ENCODE measurements around the gene BRMS1. TPM values are rescaled to one million over a fixed set of nuclear protein-coding genes. Genes with fewer than 3 reads are reported as not detected.
A peak's percentile ranks its signal among the peaks of the same experiment; 100 is the strongest.

BRMS1 gene
- total RNA-seq (2013; cell fraction: nucleolus; rRNA removed) = 11.8 and 18.2 TPM in 2 replicates
- total RNA-seq (2014; rRNA removed) = 63.5 and 64.0 TPM in 2 replicates
- total RNA-seq (2014; rRNA removed; fragmentation: Illumina TruSeq; extraction: Trizol) = 38.7 and 42.4 TPM in 2 replicates
- 49.6 and 54.7 TPM in 2 replicates for total RNA-seq (2021)
- 15.4 TPM for polyA plus RNA-seq (2011; ENCODE audit: low read depth)
- 28.9 and 33.7 TPM in 2 replicates for polyA plus RNA-seq (2011; rRNA removed)
- 40.1 and 54.9 TPM in 2 replicates for polyA plus RNA-seq (2011; cell fraction: cytosol; rRNA removed)
- 36.8 and 47.4 TPM in 2 replicates for polyA plus RNA-seq (2011; cell fraction: nucleus; rRNA removed)
- 25.6 and 30.1 TPM in 2 replicates for polyA plus RNA-seq (2012)
- polyA plus RNA-seq (2014; fragmentation: Illumina TruSeq; extraction: Trizol) = 11.6 and 29.1 TPM in 2 replicates
- 1 to 10 TPM; 2.1 to 8.6 TPM for polyA plus RNA-seq (2014; fragmentation: Nextera tagmentation; extraction: Ambion mirVana)
- 58.6 and 59.9 TPM in 2 replicates for polyA plus RNA-seq (2014; rRNA removed)
- 10 to 100 TPM; 82.5 to 85.3 TPM for polyA plus RNA-seq (2016; fragmentation: Nextera tagmentation; extraction: Ambion mirVana)
- polyA minus RNA-seq (2011; rRNA and poly(A)+ RNA removed) = 7.2 and 16.5 TPM in 2 replicates
- 9.7 and 9.9 TPM in 2 replicates for polyA minus RNA-seq (2011; cell fraction: cytosol; rRNA and poly(A)+ RNA removed)
- polyA minus RNA-seq (2011; cell fraction: nucleus; rRNA and poly(A)+ RNA removed) = 6.6 and 12.2 TPM in 2 replicates
- Bru-seq, nascent RNA = percentile 77 among the genes with signal in this experiment
- BruChase-seq, experiment 1, labeled RNA remaining after a 6-hour chase = percentile 74 among the genes with signal in this experiment
- percentile 72 among the genes with signal in this experiment for BruChase-seq, experiment 2, labeled RNA remaining after a 2-hour chase
- long read RNA-seq, experiment 1, transcript BRMS1-201 (10 exons, 1,445 nt) = major isoform, 74 of 88 reads
- long read RNA-seq, experiment 1, partial matches to known transcripts = 3 of 88 reads
- long read RNA-seq, experiment 1, other reads (novel, unspliced or antisense) = 7 of 88 reads
- long read RNA-seq, experiment 2, transcript BRMS1-202 (10 exons, 1,363 nt) = minor isoform, 6 of 73 reads
- long read RNA-seq, experiment 2, transcript BRMS1-201 (10 exons, 1,445 nt) = major isoform, 62 of 73 reads
- long read RNA-seq, experiment 2, partial matches to known transcripts = 1 of 73 reads
- long read RNA-seq, experiment 2, other reads (novel, unspliced or antisense) = 4 of 73 reads

GRCh38 chr11:66344550-66345315 is at the start of gene BRMS1:
Gene BRMS1, minus strand, starts transcription at chr11:66345104. Its CDS starts 2,870 bp downstream, at chr11:66342234.
- BruUV-seq (replicated peaks) = no TSS peak
- peak; percentile 79 for DNase-seq (ENCODE audit: low read depth, low spot score)
- RAD21 ChIA-PET (ENCODE audit: unreplicated experiment) = interaction anchor here (1.0 to 2.0 kb wide), 6 partner anchors 8 to 56 kb away, joined by 3 to 10 read pairs (median 4); partner anchors contain the start of genes RIN1, SLC29A2 and YIF1A
- WGBS (ENCODE audit: insufficient coverage, insufficient replicate concordance, low lambda C conversion rate, missing lambda C conversion rate) = 1% methylated on average over 59 of the region's 59 CpGs
- Histone ChIP-seq H2AFZ (ENCODE audit: control insufficient read depth, low read depth, low read length) (peak within 1 kb of the TSS; percentile 93), H3K4me2 (ENCODE audit: control insufficient read depth, insufficient read depth) (peak within 1 kb of the TSS; percentile 83), H3K4me3 (peak within 1 kb of the TSS; percentile 87), H3K4me1 (ENCODE audit: control insufficient read depth, insufficient read depth, low read length) (peaks cover 17% of the 10 kb centered on the region), H3K36me3 (ENCODE audit: control insufficient read depth in 2 of 2, insufficient read depth in 2 of 2, low read length in 1 of 2) (peaks cover 0 to 14% of the 10 kb centered on the region in 2 experiments; a peak in 2 of 4 replicates), H3K9ac (ENCODE audit: control insufficient read depth, insufficient read depth, low read length) (peak within 1 kb of the TSS; percentile 93), H4K20me1 (ENCODE audit: control insufficient read depth, insufficient read depth) (no peaks in the 10 kb centered on the region), H3K79me2 (ENCODE audit: control insufficient read depth, insufficient read depth, low read length) (peaks cover 17% of the 10 kb centered on the region), H3K27ac (ENCODE audit: control insufficient read depth, insufficient read depth) (peak within 1 kb of the TSS; percentile 57), H3K27me3 (replicated peaks in 1 of 2; ENCODE audit: control insufficient read depth in 2 of 2, insufficient read depth in 2 of 2, low read length in 1 of 2) (no peaks in the 10 kb centered on the region), H3K9me3 (replicated peaks; ENCODE audit: control insufficient read depth, insufficient read depth, low read length) (no peaks in the 10 kb centered on the region)
- SMC1A ChIA-PET (ENCODE audit: uncharacterized antibody, unreplicated experiment) = interaction anchor here (0.8 to 2.3 kb wide), 5 partner anchors 10 to 334 kb away, joined by 3 to 7 read pairs (median 5); partner anchors contain the start of genes MRPL11 and RBM4B
- CTCF ChIA-PET = interaction anchor here (0.5 to 7.4 kb wide), 11 partner anchors 8 to 591 kb away, joined by 3 to 44 read pairs (median 4); partner anchors contain the start of genes RIN1 and SLC29A2
- peak; percentile 87 for ATAC-seq
- intact Hi-C loops (cut with micrococcal nuclease; ENCODE audit: unreplicated experiment) = loop anchor here (2.0 kb wide), 1 partner anchor 32 kb away; no protein-coding TSS in a partner anchor
- POLR2A ChIA-PET = interaction anchor here (0.8 to 3.9 kb wide), 6 partner anchors 9 to 77 kb away, joined by 3 to 19 read pairs (median 6); partner anchors contain the start of genes RAB1B, RIN1, SLC29A2 and YIF1A
- in situ Hi-C loops (cut with MboI) = no loop called here
- peak; percentile 35 for FAIRE-seq
- peak; percentile 98 for TF ChIP-seq POLR2A (IDR thresholded peaks at IDR 0.05; ENCODE audit: low read depth, low read length)
- TF ChIP-seq, protein P1, sequence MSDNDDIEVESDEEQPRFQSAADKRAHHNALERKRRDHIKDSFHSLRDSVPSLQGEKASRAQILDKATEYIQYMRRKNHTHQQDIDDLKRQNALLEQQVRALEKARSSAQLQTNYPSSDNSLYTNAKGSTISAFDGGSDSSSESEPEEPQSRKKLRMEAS (IDR thresholded peaks at IDR 0.05; ENCODE audit: low read depth, low read length) = peak; percentile 64; the same call in 1 of the 2 replicates
- peak; percentile 88 for TF ChIP-seq RELB (IDR thresholded peaks at IDR 0.05; ENCODE audit: low read depth)
- TF ChIP-seq RFX5 (IDR thresholded peaks at IDR 0.05; ENCODE audit: low read depth, low read length) = peak; percentile 48; the same call in 1 of the 2 replicates
- TF ChIP-seq BCL11A (IDR thresholded peaks at IDR 0.05; ENCODE audit: low read depth, low read length) = no peak
- peak; percentile 37 for TF ChIP-seq RUNX3 (IDR thresholded peaks at IDR 0.05; ENCODE audit: low read length)
- TF ChIP-seq IRF3 (IDR thresholded peaks at IDR 0.05) = 0 out of 2 replicates have a peak, but pooled peaks have one; percentile 38
- TF ChIP-seq PKNOX1 (IDR thresholded peaks at IDR 0.05) = 0 out of 2 replicates have a peak, but pooled peaks have one; percentile 17
- peak; percentile 86 for TF ChIP-seq RELA (IDR thresholded peaks at IDR 0.05; ENCODE audit: borderline replicate concordance, partially characterized antibody)
- TF ChIP-seq JUNB (IDR thresholded peaks at IDR 0.05) = no peak
- TF ChIP-seq, protein P2, sequence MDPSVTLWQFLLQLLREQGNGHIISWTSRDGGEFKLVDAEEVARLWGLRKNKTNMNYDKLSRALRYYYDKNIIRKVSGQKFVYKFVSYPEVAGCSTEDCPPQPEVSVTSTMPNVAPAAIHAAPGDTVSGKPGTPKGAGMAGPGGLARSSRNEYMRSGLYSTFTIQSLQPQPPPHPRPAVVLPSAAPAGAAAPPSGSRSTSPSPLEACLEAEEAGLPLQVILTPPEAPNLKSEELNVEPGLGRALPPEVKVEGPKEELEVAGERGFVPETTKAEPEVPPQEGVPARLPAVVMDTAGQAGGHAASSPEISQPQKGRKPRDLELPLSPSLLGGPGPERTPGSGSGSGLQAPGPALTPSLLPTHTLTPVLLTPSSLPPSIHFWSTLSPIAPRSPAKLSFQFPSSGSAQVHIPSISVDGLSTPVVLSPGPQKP (IDR thresholded peaks at IDR 0.05; ENCODE audit: low read depth, low read length) = 0 out of 2 replicates have a peak, but pooled peaks have one; percentile 7
- TF ChIP-seq TCF3 (IDR thresholded peaks at IDR 0.05; ENCODE audit: borderline replicate concordance, insufficient read depth, low read depth, low read length) = 0 out of 2 replicates have a peak, but pooled peaks have one; percentile 51

Data from GM12878 (cell line).